Measurements from ENCODE around the gene IDH1. TPM values are rescaled to one million over a fixed set of nuclear protein-coding genes. Genes with fewer than 3 reads are reported as not detected.

IDH1 gene
- total and polyA plus RNA-seq, 2 of the 13 experiments (the other 11 are each of a cell fraction or from before 2014, with no cell fraction given): 312 to 1,077 TPM

DNA sequence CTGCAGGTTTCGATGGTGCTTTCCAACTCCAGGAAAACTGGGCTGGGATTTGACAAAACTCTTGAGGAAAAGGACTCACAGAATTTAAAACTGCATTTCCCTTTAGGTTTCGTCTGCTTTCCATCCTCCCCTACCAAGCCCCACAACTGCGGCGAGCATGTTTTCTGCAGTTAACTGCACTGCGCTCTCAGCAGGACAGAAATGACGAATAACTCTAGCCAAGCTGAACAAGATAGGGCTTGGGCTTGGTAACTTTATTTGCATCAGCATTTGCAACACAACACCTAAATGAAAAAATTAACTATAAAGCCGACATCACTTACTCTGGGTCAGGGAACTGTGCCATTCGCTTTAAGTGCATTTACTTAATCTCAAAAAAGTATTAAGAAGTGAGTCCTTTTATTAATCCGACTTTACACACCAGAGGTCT lies 10.5 kb upstream of the IDH1 start (continued):
- TF ChIP-seq MNT (IDR thresholded peaks at IDR 0.05) (no peak), GABPA (IDR thresholded peaks at IDR 0.05; ENCODE audit: low read depth, low read length) (peak; percentile 16; the same call in 1 of the 2 replicates), GABPA (CRISPR knock-in tag; IDR thresholded peaks at IDR 0.05; ENCODE audit: low read depth) (peak; percentile 80), ZFP36L1 (CRISPR knock-in tag; IDR thresholded peaks at IDR 0.05) (0 out of 2 replicates have a peak, but pooled peaks have one; percentile 66), TEF (CRISPR knock-in tag; IDR thresholded peaks at IDR 0.05) (0 out of 2 replicates have a peak, but pooled peaks have one; percentile 51), MED8 (CRISPR knock-in tag; IDR thresholded peaks at IDR 0.05; ENCODE audit: insufficient replicate concordance) (peak; percentile 10), ZBTB25 (CRISPR knock-in tag; IDR thresholded peaks at IDR 0.05) (no peak), SSRP1 (CRISPR knock-in tag; IDR thresholded peaks at IDR 0.05) (0 out of 2 replicates have a peak, but pooled peaks have one; percentile 9), SMAD9 (CRISPR knock-in tag; IDR thresholded peaks at IDR 0.05) (0 out of 2 replicates have a peak, but pooled peaks have one; percentile 21), BCL3 (CRISPR knock-in tag; IDR thresholded peaks at IDR 0.05) (no peak), ZNF484 (CRISPR knock-in tag; IDR thresholded peaks at IDR 0.05; ENCODE audit: borderline replicate concordance, low read depth) (no peak)
- TF ChIP-seq, protein P1, sequence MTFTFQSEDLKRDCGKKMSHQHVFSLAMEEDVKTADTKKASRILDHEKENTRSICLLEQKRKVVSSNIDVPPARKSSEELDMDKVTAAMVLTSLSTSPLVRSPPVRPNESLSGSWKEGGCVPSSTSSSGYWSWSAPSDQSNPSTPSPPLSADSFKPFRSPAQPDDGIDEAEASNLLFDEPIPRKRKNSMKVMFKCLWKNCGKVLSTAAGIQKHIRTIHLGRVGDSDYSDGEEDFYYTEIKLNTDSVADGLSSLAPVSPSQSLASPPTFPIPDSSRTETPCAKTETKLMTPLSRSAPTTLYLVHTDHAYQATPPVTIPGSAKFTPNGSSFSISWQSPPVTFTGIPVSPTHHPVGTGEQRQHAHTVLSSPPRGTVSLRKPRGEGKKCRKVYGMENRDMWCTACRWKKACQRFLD (CRISPR knock-in tag; IDR thresholded peaks at IDR 0.05; ENCODE audit: borderline replicate concordance): no peak
- TF ChIP-seq, protein P2, sequence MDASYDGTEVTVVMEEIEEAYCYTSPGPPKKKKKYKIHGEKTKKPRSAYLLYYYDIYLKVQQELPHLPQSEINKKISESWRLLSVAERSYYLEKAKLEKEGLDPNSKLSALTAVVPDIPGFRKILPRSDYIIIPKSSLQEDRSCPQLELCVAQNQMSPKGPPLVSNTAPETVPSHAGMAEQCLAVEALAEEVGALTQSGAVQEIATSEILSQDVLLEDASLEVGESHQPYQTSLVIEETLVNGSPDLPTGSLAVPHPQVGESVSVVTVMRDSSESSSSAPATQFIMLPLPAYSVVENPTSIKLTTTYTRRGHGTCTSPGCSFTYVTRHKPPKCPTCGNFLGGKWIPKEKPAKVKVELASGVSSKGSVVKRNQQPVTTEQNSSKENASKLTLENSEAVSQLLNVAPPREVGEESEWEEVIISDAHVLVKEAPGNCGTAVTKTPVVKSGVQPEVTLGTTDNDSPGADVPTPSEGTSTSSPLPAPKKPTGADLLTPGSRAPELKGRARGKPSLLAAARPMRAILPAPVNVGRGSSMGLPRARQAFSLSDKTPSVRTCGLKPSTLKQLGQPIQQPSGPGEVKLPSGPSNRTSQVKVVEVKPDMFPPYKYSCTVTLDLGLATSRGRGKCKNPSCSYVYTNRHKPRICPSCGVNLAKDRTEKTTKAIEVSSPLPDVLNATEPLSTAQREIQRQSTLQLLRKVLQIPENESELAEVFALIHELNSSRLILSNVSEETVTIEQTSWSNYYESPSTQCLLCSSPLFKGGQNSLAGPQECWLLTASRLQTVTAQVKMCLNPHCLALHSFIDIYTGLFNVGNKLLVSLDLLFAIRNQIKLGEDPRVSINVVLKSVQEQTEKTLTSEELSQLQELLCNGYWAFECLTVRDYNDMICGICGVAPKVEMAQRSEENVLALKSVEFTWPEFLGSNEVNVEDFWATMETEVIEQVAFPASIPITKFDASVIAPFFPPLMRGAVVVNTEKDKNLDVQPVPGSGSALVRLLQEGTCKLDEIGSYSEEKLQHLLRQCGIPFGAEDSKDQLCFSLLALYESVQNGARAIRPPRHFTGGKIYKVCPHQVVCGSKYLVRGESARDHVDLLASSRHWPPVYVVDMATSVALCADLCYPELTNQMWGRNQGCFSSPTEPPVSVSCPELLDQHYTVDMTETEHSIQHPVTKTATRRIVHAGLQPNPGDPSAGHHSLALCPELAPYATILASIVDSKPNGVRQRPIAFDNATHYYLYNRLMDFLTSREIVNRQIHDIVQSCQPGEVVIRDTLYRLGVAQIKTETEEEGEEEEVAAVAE (CRISPR knock-in tag; IDR thresholded peaks at IDR 0.05; ENCODE audit: borderline replicate concordance): no peak
- TF ChIP-seq, protein P3, sequence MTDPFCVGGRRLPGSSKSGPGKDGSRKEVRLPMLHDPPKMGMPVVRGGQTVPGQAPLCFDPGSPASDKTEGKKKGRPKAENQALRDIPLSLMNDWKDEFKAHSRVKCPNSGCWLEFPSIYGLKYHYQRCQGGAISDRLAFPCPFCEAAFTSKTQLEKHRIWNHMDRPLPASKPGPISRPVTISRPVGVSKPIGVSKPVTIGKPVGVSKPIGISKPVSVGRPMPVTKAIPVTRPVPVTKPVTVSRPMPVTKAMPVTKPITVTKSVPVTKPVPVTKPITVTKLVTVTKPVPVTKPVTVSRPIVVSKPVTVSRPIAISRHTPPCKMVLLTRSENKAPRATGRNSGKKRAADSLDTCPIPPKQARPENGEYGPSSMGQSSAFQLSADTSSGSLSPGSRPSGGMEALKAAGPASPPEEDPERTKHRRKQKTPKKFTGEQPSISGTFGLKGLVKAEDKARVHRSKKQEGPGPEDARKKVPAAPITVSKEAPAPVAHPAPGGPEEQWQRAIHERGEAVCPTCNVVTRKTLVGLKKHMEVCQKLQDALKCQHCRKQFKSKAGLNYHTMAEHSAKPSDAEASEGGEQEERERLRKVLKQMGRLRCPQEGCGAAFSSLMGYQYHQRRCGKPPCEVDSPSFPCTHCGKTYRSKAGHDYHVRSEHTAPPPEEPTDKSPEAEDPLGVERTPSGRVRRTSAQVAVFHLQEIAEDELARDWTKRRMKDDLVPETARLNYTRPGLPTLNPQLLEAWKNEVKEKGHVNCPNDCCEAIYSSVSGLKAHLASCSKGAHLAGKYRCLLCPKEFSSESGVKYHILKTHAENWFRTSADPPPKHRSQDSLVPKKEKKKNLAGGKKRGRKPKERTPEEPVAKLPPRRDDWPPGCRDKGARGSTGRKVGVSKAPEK (CRISPR knock-in tag; IDR thresholded peaks at IDR 0.05; ENCODE audit: borderline replicate concordance): no peak; the same call in 1 of the 2 replicates
